ENCODE measurements around the gene CFAP298.

The CFAP298 gene

DNA sequence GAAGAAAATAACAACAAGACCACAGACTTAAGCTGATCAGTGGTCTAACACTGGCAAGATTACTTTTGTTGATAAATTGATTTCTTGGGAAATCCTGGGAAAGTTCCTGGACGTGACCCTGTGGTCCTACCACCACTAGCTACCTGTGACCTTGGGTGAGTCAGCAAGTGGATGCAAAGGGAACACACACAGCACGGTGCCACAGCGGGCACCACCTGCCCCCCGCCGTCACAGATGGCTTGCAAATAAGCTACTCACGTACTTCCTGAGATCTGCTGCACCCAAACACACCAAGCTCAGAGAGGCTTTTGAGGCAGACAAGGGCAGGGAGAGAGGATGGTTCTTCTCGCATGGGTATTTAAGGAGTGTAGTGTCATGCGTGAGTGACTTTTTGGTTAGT lies 12.7 kb downstream of the CFAP298 start:
- DNase-seq (ENCODE audit: low read depth in 1 of 2, low spot score in 1 of 2), result no peak

DNA sequence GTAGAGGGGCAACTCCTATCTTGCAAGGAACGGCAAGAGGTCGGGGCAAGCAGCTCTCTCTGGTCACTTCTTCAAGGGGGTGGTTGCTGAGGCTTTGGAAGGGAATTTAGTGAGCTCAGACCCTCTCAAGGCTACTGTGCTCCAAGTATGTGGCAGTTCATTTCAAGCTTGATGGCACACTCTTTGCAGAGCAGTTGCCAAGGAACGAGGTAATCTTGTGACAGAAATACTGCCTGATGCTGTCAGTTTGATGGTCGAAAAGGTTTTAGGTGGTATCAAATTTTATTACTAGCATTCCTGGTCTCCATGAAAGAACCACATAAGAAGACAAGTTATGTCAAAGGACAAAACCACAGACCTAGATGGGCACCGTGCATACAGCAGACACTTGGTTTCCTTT lies 13.1 kb downstream of the CFAP298 start:
- DNase-seq (ENCODE audit: low read depth in 1 of 2, low spot score in 1 of 2), result no peak

DNA sequence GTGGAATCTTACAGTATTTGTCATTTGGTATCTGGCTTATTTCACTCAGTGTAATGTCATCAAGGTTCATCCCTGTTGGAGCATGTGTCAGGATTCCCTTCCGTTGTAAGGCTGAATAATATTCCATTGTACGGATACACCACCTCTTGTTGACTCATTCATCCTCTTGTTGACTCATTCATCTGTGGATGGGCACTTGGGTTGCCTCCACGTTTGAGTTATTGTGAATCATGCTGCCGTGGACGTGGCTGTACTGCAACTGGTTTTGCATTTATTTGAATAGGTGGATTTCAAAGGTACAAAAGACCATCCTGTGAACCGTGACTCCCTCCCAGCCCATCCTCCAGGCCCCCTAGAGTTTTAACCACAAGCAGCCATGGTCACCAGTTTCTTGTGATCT lies 15.0 kb downstream of the CFAP298 start:
- no peak for DNase-seq (ENCODE audit: low read depth in 1 of 2, low spot score in 1 of 2)

GRCh38 chr21:32595431-32595830 lies 16.7 kb downstream of the CFAP298 start:
- DNase-seq (ENCODE audit: low read depth in 1 of 2, low spot score in 1 of 2), result no peak

- DNase-seq (ENCODE audit: low read depth in 1 of 2, low spot score in 1 of 2), result no peak
Observed at GRCh38 chr21:32593690-32594089, 18.5 kb downstream of the CFAP298 start.

GRCh38 chr21:32592929-32593502 lies 19.2 kb downstream of the CFAP298 start:
- no peak for DNase-seq (ENCODE audit: low read depth in 1 of 2, low spot score in 1 of 2)

GRCh38 chr21:32590130-32590529 lies 22.0 kb downstream of the CFAP298 start:
- no peak for DNase-seq (ENCODE audit: low read depth in 1 of 2, low spot score in 1 of 2)

GRCh38 chr21:32587651-32588050 lies 24.5 kb downstream of the CFAP298 start:
- no peak for DNase-seq (ENCODE audit: low read depth in 1 of 2, low spot score in 1 of 2)

DNA sequence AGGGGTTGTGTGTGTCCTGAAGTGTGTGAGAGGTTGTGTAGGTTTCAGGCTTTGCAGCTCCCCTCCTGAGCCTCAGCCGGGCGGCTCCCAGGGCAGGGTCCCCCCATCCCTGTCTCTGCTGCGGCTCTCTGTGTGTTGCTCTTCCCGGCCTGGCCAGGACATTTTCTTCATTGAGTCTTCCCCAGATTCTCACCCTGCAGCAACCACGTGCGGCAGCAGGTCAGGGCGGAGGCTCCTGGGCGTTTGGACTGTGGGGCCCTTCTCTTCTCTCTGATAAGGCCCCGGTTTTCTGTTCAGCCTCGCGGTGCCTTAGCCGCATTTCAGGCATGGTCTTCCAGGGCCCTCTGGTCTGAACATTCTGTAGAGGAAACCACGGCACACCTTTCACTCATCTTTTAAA lies 25.1 kb downstream of the CFAP298 start:
- DNase-seq (ENCODE audit: low read depth in 1 of 2, low spot score in 1 of 2), result no peak

DNA sequence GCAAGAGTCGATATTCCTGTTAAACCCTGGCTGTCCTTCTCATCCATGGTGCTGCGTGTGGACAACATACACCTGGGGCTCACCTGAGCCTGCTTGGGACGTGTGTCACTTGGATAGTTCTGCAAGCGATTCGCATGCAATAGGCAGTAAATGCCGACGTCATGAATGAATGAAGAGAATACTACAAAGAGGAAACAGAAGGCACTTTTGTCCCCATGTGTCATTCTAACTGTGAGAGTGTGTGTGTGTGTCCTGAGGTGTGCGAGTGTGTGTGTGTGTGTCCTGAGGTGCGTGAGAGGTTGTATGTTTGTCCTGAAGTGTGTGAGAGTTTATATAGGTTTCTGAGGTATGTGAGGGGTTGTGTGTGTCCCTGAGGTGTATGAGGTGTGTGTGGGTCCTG lies 26.2 kb downstream of the CFAP298 start:
- DNase-seq (ENCODE audit: low read depth in 1 of 2, low spot score in 1 of 2), result no peak

GRCh38 chr21:32585042-32585710 lies 27.0 kb downstream of the CFAP298 start, which contains the start of gene TCP10L:
Gene TCP10L, minus strand, starts transcription at chr21:32585523. Its CDS starts 1,219 bp downstream, at chr21:32584304.
- DNase-seq (ENCODE audit: low read depth in 1 of 2, low spot score in 1 of 2), result no peak

DNA sequence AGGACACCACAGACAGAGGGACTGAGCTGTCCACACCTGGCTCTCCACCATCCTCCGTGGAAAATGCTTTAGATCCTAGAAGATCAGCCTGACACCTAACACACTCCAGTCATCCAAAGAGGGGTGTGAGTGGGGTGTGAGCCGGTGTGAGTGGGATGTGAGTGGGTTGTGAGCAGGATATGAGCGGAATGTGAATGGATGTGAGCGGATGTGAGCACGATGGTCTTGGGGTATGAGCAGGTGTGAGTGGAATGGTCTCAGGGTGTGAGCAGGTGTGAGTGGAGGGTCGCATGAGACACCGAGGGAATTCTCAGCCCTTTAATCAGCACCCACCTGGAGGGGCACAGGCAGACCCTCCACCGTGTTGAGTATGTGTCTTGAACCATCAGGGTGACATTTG lies 27.7 kb downstream of the CFAP298 start:
- no peak for DNase-seq (ENCODE audit: low read depth in 1 of 2, low spot score in 1 of 2)

DNA sequence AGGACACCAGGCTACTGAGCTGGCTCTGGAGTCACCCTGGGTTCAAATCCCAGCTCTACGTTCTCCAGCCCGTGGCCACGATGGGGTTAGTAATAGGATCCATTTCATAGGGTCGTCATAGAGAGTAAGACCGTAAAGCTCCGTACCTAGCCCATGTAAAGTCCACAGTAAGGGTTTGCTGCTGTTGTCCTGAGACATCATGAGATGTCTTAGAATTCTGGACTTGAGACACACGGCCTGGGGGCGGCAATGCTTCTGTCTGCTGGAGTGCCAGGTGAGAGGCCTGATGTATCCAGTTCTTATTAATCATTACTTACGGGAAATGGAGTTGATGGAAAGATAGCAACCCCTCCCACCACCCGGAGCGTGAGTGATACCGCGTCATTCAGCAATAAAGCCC lies 30.4 kb downstream of the CFAP298 start:
- no peak for DNase-seq (ENCODE audit: low read depth in 1 of 2, low spot score in 1 of 2)

DNA sequence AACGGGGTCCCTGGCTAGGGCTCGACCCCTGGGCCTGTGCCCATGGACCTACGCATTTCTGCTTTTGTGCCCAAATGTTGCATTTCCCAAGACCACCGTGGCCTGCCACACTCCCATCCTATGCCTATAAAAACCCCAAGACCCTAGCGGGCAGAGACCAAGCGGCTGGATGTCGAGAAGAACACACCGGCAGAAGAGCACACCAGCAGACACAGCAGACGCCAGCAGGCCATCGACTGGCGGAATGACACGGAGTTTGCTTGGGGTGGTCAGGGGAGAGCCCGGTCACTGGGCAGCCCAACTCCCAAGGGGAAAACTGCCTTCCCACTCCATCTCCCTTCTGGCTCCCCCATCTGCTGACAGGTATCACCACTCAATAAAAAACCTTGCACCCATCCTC lies 31.2 kb downstream of the CFAP298 start:
- no peak for DNase-seq (ENCODE audit: low read depth in 1 of 2, low spot score in 1 of 2)

- no peak for DNase-seq (ENCODE audit: low read depth in 1 of 2, low spot score in 1 of 2)
Observed at GRCh38 chr21:32578107-32578691, 34.0 kb downstream of the CFAP298 start.

DNA sequence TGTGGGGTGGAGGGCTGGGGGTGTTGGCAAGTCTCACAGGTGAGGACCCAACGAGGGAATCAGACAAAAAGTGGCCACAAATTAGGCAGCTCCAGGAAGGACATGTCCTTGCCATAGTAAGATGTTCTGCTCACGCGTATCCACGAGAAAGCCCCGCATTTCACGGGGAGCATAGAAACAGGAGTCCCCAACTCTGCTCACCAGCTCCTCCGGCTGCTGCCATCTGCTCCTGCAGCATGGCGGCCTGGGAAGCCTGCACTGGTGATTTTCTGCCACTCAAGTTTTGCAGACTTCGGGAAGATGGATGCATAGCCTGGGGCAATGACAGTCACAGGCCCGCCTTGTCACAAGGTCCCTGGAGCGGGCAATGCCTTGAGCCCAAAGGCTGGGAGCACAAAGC lies 36.2 kb downstream of the CFAP298 start:
- DNase-seq (ENCODE audit: low read depth in 1 of 2, low spot score in 1 of 2), result no peak

DNA sequence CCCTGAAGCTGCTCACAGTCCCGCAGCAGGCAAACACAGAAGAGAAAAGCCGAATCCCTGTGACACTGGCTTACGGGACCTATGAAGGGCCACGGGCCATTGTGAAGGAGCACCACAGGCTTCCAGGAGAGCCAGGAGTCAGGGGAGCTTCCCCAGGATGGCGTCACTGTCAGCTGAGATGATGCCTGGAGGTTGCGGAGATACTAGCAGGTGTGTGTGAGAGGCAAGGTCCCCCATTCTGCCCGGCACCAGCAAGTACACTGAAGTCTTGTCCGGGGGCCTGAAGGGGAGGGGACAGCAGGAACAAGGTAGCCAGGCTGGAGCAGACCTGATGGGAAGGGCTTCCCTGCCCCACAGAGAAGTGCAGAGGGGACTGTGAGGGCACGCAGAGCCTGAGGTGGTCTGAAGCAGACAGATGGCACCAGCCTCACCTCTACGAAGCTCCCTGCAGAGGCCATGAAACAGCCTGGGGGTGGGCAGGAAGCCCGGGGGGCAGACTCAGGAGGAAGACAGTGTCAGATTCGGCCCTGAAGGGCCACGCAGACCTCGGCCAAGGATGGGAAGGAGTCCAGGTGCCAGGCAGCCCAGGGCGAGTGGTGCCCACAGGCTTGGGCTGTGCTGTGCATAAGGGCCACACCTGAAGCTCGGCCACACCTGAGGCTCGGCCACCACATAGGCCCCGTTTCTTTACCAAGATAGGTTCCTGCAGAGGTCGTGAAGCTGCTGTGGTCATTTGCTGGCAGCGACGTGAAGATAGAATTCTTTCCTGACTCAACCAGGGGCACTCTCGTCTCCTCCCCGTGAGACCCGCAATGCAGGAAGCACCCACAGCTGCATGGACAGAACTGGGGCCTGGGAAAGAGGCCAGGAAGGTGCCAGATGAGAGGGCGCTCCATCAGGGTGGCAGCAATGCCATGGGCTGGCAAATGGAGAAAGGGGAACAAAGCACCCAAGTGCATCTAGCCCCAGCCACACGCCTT lies 36.9 kb downstream of the CFAP298 start:
- DNase-seq (ENCODE audit: low read depth in 1 of 2, low spot score in 1 of 2), result no peak

GRCh38 chr21:32572574-32573420 lies 39.4 kb downstream of the CFAP298 start:
- no peak for DNase-seq (ENCODE audit: low read depth in 1 of 2, low spot score in 1 of 2)

DNA sequence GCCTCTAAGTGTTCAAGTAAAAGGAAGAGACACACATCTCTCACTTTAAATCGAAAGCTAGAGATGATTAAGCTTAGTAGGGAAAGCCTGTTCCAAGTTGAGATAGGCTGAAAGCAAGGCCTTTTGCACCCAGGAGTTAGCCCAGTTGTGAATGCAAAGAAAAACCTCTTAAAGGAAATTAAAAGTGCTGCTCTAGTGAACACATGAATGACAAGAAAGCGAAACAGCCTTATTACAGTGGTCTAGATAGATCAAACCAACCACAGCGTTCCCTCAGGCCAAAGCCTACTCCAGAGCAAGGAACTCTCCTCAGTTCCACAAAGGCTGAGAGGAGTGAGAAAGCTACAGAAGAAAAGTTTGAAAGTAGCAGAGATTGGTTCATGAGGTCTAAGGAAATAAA lies 41.7 kb downstream of the CFAP298 start:
- no peak for DNase-seq (ENCODE audit: low read depth in 1 of 2, low spot score in 1 of 2)

Measured in activated T-helper 1 cell treated with anti-CD3 and anti-CD28 coated beads, Interleukin-2, amount 50 U/mL, for 16 hours (primary cell).